Mesothelial cell of epicardium (in vitro differentiated cells): Measurements from ENCODE around the gene STX8. TPM values are rescaled to one million over a fixed set of nuclear protein-coding genes. Genes with fewer than 3 reads are reported as not detected.

Source experiments
- DNase-seq, 2 experiments: peaks; one replicate each; pipeline ENCODE4 v3.0.0; 2021; ENCODE audit warnings: low spot score in 2 of 2; ENCODE audit not compliant: unreplicated experiment in 2 of 2
- H3K27ac Mint-ChIP-seq: 2 replicates; pipeline ENCODE4 v1.8.0; 2021; ENCODE audit warnings: mixed read lengths
- H3K27me3 Mint-ChIP-seq: 2 replicates; pipeline ENCODE4 v1.8.0; 2021; ENCODE audit warnings: low read depth, mixed read lengths
- H3K36me3 Mint-ChIP-seq: 2 replicates; pipeline ENCODE4 v1.8.0; 2021; ENCODE audit warnings: mixed read lengths
- H3K4me1 Mint-ChIP-seq: 2 replicates; pipeline ENCODE4 v1.8.0; 2021; ENCODE audit warnings: mixed read lengths
- H3K4me3 Mint-ChIP-seq: 2 replicates; pipeline ENCODE4 v1.8.0; 2021; ENCODE audit warnings: mild to moderate bottlenecking, moderate library complexity, mixed read lengths
- H3K9me3 Mint-ChIP-seq: 2 replicates; pipeline ENCODE4 v1.8.0; 2021; ENCODE audit warnings: mixed read lengths
- CTCF ChIP-seq: fragments of 200-600 bp; sonication (generic); IDR thresholded peaks from one replicate; pipeline ENCODE4 v1.5.0; 2021; ENCODE audit warnings: antibody characterized with exemption; ENCODE audit not compliant: unreplicated experiment
- total RNA-seq: library from RNA; stranded (reverse); gene quantifications from 3 replicates; pipeline ENCODE4 v1.2.1, GENCODE V29; 2021

Gene STX8
- total RNA-seq, 1 donor from 2014 or later, result 53.3 TPM

- TF ChIP-seq CTCF, result no peak
- no peaks in the 10 kb centered on the region for H3K27me3 Mint-ChIP-seq
- H3K4me1 Mint-ChIP-seq, result peaks cover 8% of the 10 kb centered on the region
- peaks cover 4% of the 10 kb centered on the region for H3K36me3 Mint-ChIP-seq
- H3K27ac Mint-ChIP-seq, result no peak overlapping the region
- H3K4me3 Mint-ChIP-seq, result no peak overlapping the region
- peaks cover 4% of the 10 kb centered on the region for H3K9me3 Mint-ChIP-seq
- DNase-seq, result no peak
Observed at GRCh38 chr17:9371019-9371418, 204.6 kb downstream of the STX8 start.

- H3K27ac Mint-ChIP-seq, result no peak overlapping the region
- peaks cover 8% of the 10 kb centered on the region for H3K4me1 Mint-ChIP-seq
- H3K4me3 Mint-ChIP-seq, result no peak overlapping the region
- H3K9me3 Mint-ChIP-seq, result no peaks in the 10 kb centered on the region
- DNase-seq, result no peak
- H3K27me3 Mint-ChIP-seq, result no peaks in the 10 kb centered on the region
- TF ChIP-seq CTCF, result no peak
- no peaks in the 10 kb centered on the region for H3K36me3 Mint-ChIP-seq
Observed at GRCh38 chr17:9370467-9370866, 205.2 kb downstream of the STX8 start.

- Mint-ChIP-seq H3K27me3 (no peaks in the 10 kb centered on the region), H3K36me3 (no peaks in the 10 kb centered on the region), H3K9me3 (no peaks in the 10 kb centered on the region), H3K27ac (no peak overlapping the region), H3K4me1 (peaks cover 12% of the 10 kb centered on the region), H3K4me3 (no peak overlapping the region)
- no peak for TF ChIP-seq CTCF
- no peak for DNase-seq
Observed at GRCh38 chr17:9368631-9369030, 207.0 kb downstream of the STX8 start.

GRCh38 chr17:9367156-9367555, 208.5 kb downstream of the STX8 start:
- no peaks in the 10 kb centered on the region for H3K36me3 Mint-ChIP-seq
- no peak overlapping the region for H3K4me3 Mint-ChIP-seq
- no peak overlapping the region for H3K27ac Mint-ChIP-seq
- no peaks in the 10 kb centered on the region for H3K9me3 Mint-ChIP-seq
- H3K27me3 Mint-ChIP-seq, result no peaks in the 10 kb centered on the region
- DNase-seq, result no peak
- peaks cover 15% of the 10 kb centered on the region for H3K4me1 Mint-ChIP-seq
- no peak for TF ChIP-seq CTCF

- no peaks in the 10 kb centered on the region for H3K9me3 Mint-ChIP-seq
- H3K36me3 Mint-ChIP-seq, result no peaks in the 10 kb centered on the region
- H3K4me1 Mint-ChIP-seq, result peaks cover 21% of the 10 kb centered on the region
- no peaks in the 10 kb centered on the region for H3K27me3 Mint-ChIP-seq
- no peak overlapping the region for H3K27ac Mint-ChIP-seq
- H3K4me3 Mint-ChIP-seq, result no peak overlapping the region
- DNase-seq, result no peak
- TF ChIP-seq CTCF, result no peak
Observed at GRCh38 chr17:9364837-9365430, 210.7 kb downstream of the STX8 start.
